Esophagus squamous epithelium (tissue), 4 donors: ENCODE measurements around the gene SCRG1.

Experiments
- CTCF ChIP-seq, 6 experiments: fragments of 450-650 bp in 4 of 6; fragments of 200-600 bp in 2 of 6; sonication (generic) in 2 of 6; IDR thresholded peaks; one replicate each; pipeline ENCODE4 v1.5.1; 2016 to 2019; ENCODE audit warnings: antibody characterized with exemption in 6 of 6, mild to moderate bottlenecking in 4 of 6, moderate library complexity in 4 of 6
- POLR2A ChIP-seq, 4 donors: fragments of 450-650 bp; IDR thresholded peaks; one replicate each; pipeline ENCODE4 v1.6.1; 2017; ENCODE audit warnings: antibody characterized with exemption in 4 of 4, mild to moderate bottlenecking in 4 of 4, moderate library complexity in 3 of 4

- TF ChIP-seq CTCF (IDR thresholded peaks at IDR 0.05) (no peak), POLR2A (IDR thresholded peaks at IDR 0.05) (no peak)
Measured at GRCh38 chr4:173432430-173432829, 33.5 kb upstream of the SCRG1 start.
